Stromal cell of bone marrow (primary cell): Measurements from ENCODE around the gene TSEN34.
"Not testable (repeated sequence)": the region's sequence is repeated elsewhere in the genome, so short reads cannot be mapped to it uniquely, and the experiment has no call there.

ENCODE experiments used
- DNase-seq: peaks from one replicate; pipeline ENCODE4 v3.0.0-alpha.2; 2012; ENCODE audit warnings: low read depth

TSEN34 gene

GRCh38 chr19:54209058-54209810 lies 18.1 kb downstream of the TSEN34 start:
- DNase-seq, result no peak

GRCh38 chr19:54209811-54210494 lies 18.8 kb downstream of the TSEN34 start:
- DNase-seq, result peak; percentile 98

- no peak for DNase-seq
Measured at GRCh38 chr19:54211235-54211634, 20.1 kb downstream of the TSEN34 start.

GRCh38 chr19:54214217-54214616 lies 23.1 kb downstream of the TSEN34 start:
- not testable (repeated sequence) for DNase-seq

GRCh38 chr19:54214734-54215133 lies 23.6 kb downstream of the TSEN34 start:
- not testable (repeated sequence) for DNase-seq

- no peak for DNase-seq
Measured at GRCh38 chr19:54216869-54217268, 25.8 kb downstream of the TSEN34 start.

- not testable (repeated sequence) for DNase-seq
Measured at GRCh38 chr19:54217517-54218247, 26.6 kb downstream of the TSEN34 start.

- DNase-seq, result no peak
Measured at GRCh38 chr19:54218259-54218658, 27.2 kb downstream of the TSEN34 start.

- DNase-seq, result no peak
Measured at GRCh38 chr19:54218960-54219661, 28.0 kb downstream of the TSEN34 start.

GRCh38 chr19:54219702-54220101 lies 28.6 kb downstream of the TSEN34 start:
- DNase-seq, result not testable (repeated sequence)

GRCh38 chr19:54221947-54222346 lies 30.8 kb downstream of the TSEN34 start:
- DNase-seq, result not testable (repeated sequence)

GRCh38 chr19:54222474-54223276 lies 31.6 kb downstream of the TSEN34 start, which contains the start of gene LILRB3:
Gene LILRB3, minus strand, starts transcription at chr19:54223007. Its CDS starts 31 bp downstream, at chr19:54222976.
- not testable (repeated sequence) for DNase-seq

GRCh38 chr19:54223277-54223936 lies 32.3 kb downstream of the TSEN34 start:
- DNase-seq, result not testable (repeated sequence)

- DNase-seq, result not testable (repeated sequence)
Measured at GRCh38 chr19:54223937-54224281, 32.8 kb downstream of the TSEN34 start.

- DNase-seq, result not testable (repeated sequence)
Measured at GRCh38 chr19:54224619-54225018, 33.5 kb downstream of the TSEN34 start.

GRCh38 chr19:54229146-54229545 lies 38.0 kb downstream of the TSEN34 start:
- no peak for DNase-seq

GRCh38 chr19:54230031-54230430 lies 38.9 kb downstream of the TSEN34 start:
- DNase-seq, result no peak

- DNase-seq, result peak; percentile 45
Measured at GRCh38 chr19:54231077-54231931, 40.2 kb downstream of the TSEN34 start.

- DNase-seq, result no peak
Measured at GRCh38 chr19:54233941-54234340, 42.8 kb downstream of the TSEN34 start.
